Activated CD8-positive, alpha-beta memory T cell treated with anti-CD3 and anti-CD28 coated beads, Interleukin-2, amount 50 U/mL, for 4 hours (primary cell): ENCODE data around the gene WDR5B.

Source experiments
- DNase-seq: peaks from one replicate; pipeline ENCODE4 v3.0.0-alpha.2; 2020

Gene WDR5B

DNA sequence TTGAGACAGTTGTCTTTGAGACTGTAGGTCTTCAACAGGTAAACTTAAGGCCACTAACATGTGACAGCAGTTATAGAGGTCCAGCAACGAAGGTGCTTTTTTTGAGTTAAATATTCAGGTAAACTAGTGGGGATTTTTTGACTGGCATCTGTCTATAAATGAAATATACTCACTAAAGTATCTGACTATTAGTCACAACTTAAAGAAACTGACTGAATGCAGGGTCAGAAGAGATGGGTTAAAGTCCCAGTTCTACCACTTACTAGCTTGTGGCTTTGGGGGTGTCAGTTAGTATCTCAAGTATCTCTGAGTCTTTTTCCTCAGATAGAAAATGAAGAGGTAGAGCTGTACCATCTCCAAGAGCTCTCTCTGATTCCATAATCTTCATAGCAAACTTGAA lies 50.8 kb downstream of the WDR5B start:
- DNase-seq = no peak

- DNase-seq = no peak
These were observed 51.4 kb downstream of the WDR5B start for GRCh38 chr3:122364490-122364889.
